Sigmoid colon (tissue), 7 donors: ENCODE data around the gene FXYD1. TPM values are rescaled to one million over a fixed set of nuclear protein-coding genes. Genes with fewer than 3 reads are reported as not detected.

Experiments
- DNase-seq: peaks from one replicate; pipeline ENCODE4 v3.0.0-alpha.2; 2019
- H3K27ac ChIP-seq, 4 donors: fragments of 200-600 bp; sonication (generic); one replicate each; pipeline ENCODE4 v1.5.1; 2016 to 2019; ENCODE audit warnings: mild to moderate bottlenecking in 1 of 4
- H3K27me3 ChIP-seq, 3 donors: fragments of 200-600 bp; sonication (generic); one replicate each; pipeline ENCODE4 v1.5.1; 2019; ENCODE audit warnings: mild to moderate bottlenecking in 1 of 3
- H3K36me3 ChIP-seq, 4 donors: fragments of 200-600 bp; sonication (generic); one replicate each; pipeline ENCODE4 v1.5.1; 2016 to 2019
- H3K4me1 ChIP-seq, 4 donors: fragments of 200-600 bp; sonication (generic); one replicate each; pipeline ENCODE4 v1.5.1; 2017 to 2019
- H3K4me3 ChIP-seq, 4 donors: fragments of 200-600 bp; sonication (generic); one replicate each; pipeline ENCODE4 v1.5.1; 2017 to 2019; ENCODE audit warnings: mild to moderate bottlenecking in 2 of 4, moderate library complexity in 1 of 4
- H3K9me3 ChIP-seq, 4 donors: fragments of 200-600 bp in 3 of 4; sonication (generic) in 3 of 4; one replicate each; pipeline versions ENCODE4 v1.5.1 to v1.6.1; 2013 to 2019
- EP300 ChIP-seq, 4 donors: sonication (generic); formaldehyde crosslinking; IDR thresholded peaks; one replicate each; pipeline ENCODE4 v1.6.1; 2017; ENCODE audit warnings: antibody characterized with exemption in 4 of 4
- POLR2A ChIP-seq, 2 donors: fragments of 450-650 bp; IDR thresholded peaks; one replicate each; pipeline ENCODE4 v1.6.1; 2016; ENCODE audit warnings: antibody characterized with exemption in 2 of 2, mild to moderate bottlenecking in 2 of 2, moderate library complexity in 2 of 2
- POLR2AphosphoS5 ChIP-seq, 4 donors: sonication (generic); formaldehyde crosslinking; IDR thresholded peaks; one replicate each; pipeline ENCODE4 v1.6.1; 2017; ENCODE audit warnings: antibody characterized with exemption in 4 of 4
- WGBS, 2 donors: extraction: QIAGEN DNeasy Blood & Tissue Kit; methylation state at CpG; one replicate each; pipeline ENCODE4 v1.1.7; 2013; 5-methylcytosine and 5-hydroxymethylcytosine counted together
- intact Hi-C: fragments of 100-400 bp; cut with DNase I; formaldehyde crosslinking; loops from one replicate; pipeline ENCODE4 v1.15.1; 2023
- polyA plus RNA-seq, 3 donors: library from polyadenylated mRNA; stranded (reverse); fragments of 200-250 nt; gene quantifications; one replicate each; pipeline ENCODE4 v1.2.3, GENCODE V29; 2013
- total RNA-seq, 4 donors: library from RNA; depleted of rRNA; stranded (reverse); fragments of >200 nt; gene quantifications; one replicate each; pipeline ENCODE4 v1.1.0, GENCODE V29; 2016
- TF ChIP-seq, protein P1 (sequence below), 4 experiments: fragments of 450-650 bp in 3 of 4; fragments of 200-600 bp in 1 of 4; IDR thresholded peaks; one replicate each; pipeline ENCODE4 v1.5.1; 2016 to 2019; ENCODE audit warnings: antibody characterized with exemption in 4 of 4, mild to moderate bottlenecking in 3 of 4, moderate library complexity in 2 of 4
- donor health status: healthy with polysubstance abuse.
- donor health status: Bipolar disorder and iron deficiency.
- donor health status: healthy.

FXYD1 gene
- total and polyA plus RNA-seq, 7 donors, result 6.0 to 107 (median 43.6) TPM

DNA sequence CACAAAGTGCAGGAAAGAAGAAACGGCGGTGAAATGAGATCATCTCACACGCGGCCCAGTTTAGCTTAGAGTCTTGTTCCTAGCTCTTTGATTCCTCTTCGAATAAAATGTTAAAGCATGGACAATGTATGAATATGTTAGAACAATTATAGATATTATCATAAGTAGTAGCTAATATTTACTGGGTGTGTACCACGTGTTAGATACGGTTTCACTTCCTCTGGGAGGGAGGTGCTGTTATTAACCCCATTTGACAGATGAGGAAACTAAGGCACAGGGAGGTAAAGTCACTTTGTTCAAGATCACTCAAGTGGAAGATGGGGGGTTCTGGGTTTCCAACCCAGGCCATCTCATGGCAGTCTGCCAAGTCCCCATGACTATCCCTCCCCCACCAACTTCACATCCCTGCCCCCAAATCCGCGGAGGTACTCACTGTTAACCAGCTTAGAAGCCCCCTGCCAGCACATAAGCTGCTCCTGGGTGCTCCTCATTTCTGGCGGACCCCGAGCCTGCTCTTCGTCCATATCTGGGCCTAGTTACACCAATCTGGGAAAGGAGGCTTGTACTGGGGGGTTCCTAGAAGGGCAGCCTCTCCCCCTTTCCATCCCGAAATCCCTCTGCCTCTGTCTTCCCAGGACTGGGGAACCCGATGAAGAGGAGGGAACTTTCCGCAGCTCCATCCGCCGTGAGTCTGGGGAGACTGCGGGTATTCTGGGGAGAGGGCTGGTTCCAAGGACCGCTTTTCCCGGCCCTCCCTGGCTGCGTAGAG is 3.4 kb downstream of the FXYD1 start:
- Histone ChIP-seq H3K4me1 (peaks cover 0 to 48% (median 37%) of the 10 kb centered on the region in 4 donors), H3K27ac (peak overlapping the region in 1 of 4 donors; percentile 16)
- WGBS, 2 donors, result 13 to 21% methylated on average over 21 of the region's 21 CpGs

DNA sequence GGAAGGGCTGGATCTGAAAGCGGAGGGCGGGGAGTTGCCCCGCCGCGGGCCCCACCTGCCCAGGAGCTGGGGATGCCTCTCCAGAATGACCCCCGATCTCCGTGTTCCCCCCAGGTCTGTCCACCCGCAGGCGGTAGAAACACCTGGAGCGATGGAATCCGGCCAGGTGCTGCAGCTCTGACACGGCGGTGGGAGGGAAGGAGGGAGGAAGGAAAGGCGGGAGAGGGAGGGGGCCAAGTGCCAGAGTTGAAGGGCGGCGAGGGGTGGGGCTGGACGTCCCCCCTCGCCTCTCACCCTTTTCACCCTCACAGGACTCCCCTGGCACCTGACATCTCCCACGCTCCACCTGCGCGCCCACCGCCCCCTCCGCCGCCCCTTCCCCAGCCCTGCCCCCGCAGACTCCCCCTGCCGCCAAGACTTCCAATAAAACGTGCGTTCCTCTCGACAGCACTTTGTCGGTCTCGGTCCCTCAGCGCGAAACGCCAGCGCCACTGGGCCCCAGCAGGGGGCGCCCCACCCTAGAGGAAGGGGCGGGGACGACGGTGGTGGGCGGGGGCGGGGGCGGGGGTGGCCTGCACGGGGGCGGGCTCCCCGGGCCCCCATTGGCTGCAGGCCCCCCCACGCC is 4.1 kb downstream of the FXYD1 start:
- no peaks in the 10 kb centered on the region for H3K9me3 ChIP-seq
- intact Hi-C loops, result loop anchor here (5.0 to 10.0 kb wide), 2 partner anchors 75 to 122 kb away; partner anchors contain the start of gene USF2
- 1 to 6% methylated on average over 45 of the region's 46 CpGs for WGBS, 2 donors
- TF ChIP-seq POLR2A (IDR thresholded peaks at IDR 0.05), result no peak
- TF ChIP-seq, protein P1, sequence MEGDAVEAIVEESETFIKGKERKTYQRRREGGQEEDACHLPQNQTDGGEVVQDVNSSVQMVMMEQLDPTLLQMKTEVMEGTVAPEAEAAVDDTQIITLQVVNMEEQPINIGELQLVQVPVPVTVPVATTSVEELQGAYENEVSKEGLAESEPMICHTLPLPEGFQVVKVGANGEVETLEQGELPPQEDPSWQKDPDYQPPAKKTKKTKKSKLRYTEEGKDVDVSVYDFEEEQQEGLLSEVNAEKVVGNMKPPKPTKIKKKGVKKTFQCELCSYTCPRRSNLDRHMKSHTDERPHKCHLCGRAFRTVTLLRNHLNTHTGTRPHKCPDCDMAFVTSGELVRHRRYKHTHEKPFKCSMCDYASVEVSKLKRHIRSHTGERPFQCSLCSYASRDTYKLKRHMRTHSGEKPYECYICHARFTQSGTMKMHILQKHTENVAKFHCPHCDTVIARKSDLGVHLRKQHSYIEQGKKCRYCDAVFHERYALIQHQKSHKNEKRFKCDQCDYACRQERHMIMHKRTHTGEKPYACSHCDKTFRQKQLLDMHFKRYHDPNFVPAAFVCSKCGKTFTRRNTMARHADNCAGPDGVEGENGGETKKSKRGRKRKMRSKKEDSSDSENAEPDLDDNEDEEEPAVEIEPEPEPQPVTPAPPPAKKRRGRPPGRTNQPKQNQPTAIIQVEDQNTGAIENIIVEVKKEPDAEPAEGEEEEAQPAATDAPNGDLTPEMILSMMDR (IDR thresholded peaks at IDR 0.05), result peak in 1 of 4 experiments; percentile 53
- peak overlapping the region in 1 of 4 donors; percentile 17 for H3K4me3 ChIP-seq
- no peak for DNase-seq
- H3K27ac ChIP-seq, result no peak overlapping the region
- peaks cover 30 to 77% (median 38%) of the 10 kb centered on the region in 3 donors for H3K27me3 ChIP-seq
- H3K36me3 ChIP-seq, result no peaks in the 10 kb centered on the region
- peaks cover 0 to 48% (median 34%) of the 10 kb centered on the region in 4 donors for H3K4me1 ChIP-seq

More for the DNA sequence above, 3.4 kb downstream of the FXYD1 start:
- intact Hi-C loops, result loop anchor here (5.0 to 10.0 kb wide), 2 partner anchors 75 to 123 kb away; partner anchors contain the start of gene USF2
- Histone ChIP-seq H3K9me3 (no peaks in the 10 kb centered on the region), H3K4me3 (peak overlapping the region in 2 of 4 donors; percentile 18 to 22), H3K27me3 (peaks cover 30 to 82% (median 38%) of the 10 kb centered on the region in 3 donors), H3K36me3 (no peaks in the 10 kb centered on the region)
- TF ChIP-seq EP300 (IDR thresholded peaks at IDR 0.05) (no peak), POLR2A (IDR thresholded peaks at IDR 0.05) (no peak), POLR2AphosphoS5 (IDR thresholded peaks at IDR 0.05) (no peak)
- TF ChIP-seq, protein P1 (IDR thresholded peaks at IDR 0.05), result no peak
- DNase-seq, result no peak

DNA sequence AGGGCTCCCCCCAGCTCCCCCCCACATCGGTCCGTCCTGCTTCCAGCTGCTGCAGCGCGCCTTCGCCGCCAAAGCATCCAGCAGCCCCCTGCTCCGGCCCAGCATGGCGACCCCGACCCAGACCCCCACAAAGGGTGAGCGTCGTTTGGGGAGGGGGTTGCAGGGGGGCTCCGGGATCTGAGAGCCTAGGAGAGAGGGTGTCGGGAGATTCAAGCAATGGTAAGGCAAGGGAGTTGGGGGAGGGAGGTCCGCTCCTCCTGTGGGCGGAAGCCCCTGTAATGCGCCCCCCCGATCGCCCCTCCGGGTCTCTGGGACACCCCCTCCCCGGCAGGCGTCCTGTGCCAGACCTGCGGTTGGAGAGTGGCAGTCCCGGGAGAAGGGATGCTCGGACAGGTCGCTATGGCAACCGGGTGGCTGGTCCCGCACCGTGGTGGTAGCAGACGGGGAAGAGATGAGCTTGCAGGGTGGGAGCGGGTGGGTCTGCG is 4.6 kb downstream of the FXYD1 start, which contains the start of gene FXYD7:
Gene FXYD7, plus strand, starts transcription at position 25 of the 485 bp plus-strand sequence. Its CDS starts 79 bp downstream, at position 104.
- H3K4me1 ChIP-seq, result peaks cover 0 to 47% (median 32%) of the 10 kb centered on the region in 4 donors
- no peak for DNase-seq
- H3K36me3 ChIP-seq, result no peaks in the 10 kb centered on the region
- peak within 1 kb of the TSS in 1 of 4 donors; percentile 17 for H3K4me3 ChIP-seq
- WGBS, 2 donors, result 8 to 9% methylated on average over 31 of the region's 31 CpGs
- intact Hi-C loops, result loop anchor here (5.0 to 10.0 kb wide), 2 partner anchors 76 to 122 kb away; partner anchors contain the start of gene USF2
- TF ChIP-seq, protein P1 (IDR thresholded peaks at IDR 0.05), result no peak
- TF ChIP-seq POLR2A (IDR thresholded peaks at IDR 0.05) (no peak), EP300 (IDR thresholded peaks at IDR 0.05) (no peak), POLR2AphosphoS5 (IDR thresholded peaks at IDR 0.05) (no peak)
- no peak within 1 kb of the TSS for H3K27ac ChIP-seq
- H3K9me3 ChIP-seq, result no peaks in the 10 kb centered on the region
- peaks cover 30 to 72% (median 37%) of the 10 kb centered on the region in 3 donors for H3K27me3 ChIP-seq

DNA sequence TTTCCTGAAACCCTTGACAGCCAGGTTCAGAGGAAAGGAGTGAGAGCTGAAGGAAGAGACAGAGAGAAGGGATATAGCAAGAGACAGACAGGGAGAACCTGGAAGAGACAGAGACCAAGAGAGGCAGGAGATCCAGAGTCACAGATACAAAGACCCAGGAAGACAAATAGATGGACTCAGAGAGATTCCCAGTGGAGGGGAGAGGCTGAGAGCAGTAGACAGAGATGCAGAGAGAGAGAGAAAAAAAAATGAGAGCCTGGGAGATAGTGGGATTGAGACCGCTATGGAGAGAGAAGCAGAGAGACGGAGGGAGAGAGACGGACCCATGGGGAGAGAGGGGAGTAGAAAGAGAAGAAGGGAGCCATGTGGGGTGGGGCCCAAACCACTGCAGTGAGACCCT is 5.2 kb downstream of the FXYD1 start:
- WGBS, 2 donors, result 29 to 56% methylated on average over 3 of the region's 3 CpGs
- TF ChIP-seq POLR2AphosphoS5 (IDR thresholded peaks at IDR 0.05), result no peak
- TF ChIP-seq, protein P1 (IDR thresholded peaks at IDR 0.05), result no peak
- no peak for TF ChIP-seq POLR2A (IDR thresholded peaks at IDR 0.05)
- no peak for TF ChIP-seq EP300 (IDR thresholded peaks at IDR 0.05)
- H3K27me3 ChIP-seq, result peaks cover 26 to 70% (median 32%) of the 10 kb centered on the region in 3 donors

More for the DNA sequence above, 5.2 kb downstream of the FXYD1 start:
- Histone ChIP-seq H3K36me3 (no peaks in the 10 kb centered on the region), H3K4me3 (no peak overlapping the region), H3K9me3 (no peaks in the 10 kb centered on the region), H3K27ac (no peak overlapping the region), H3K4me1 (peaks cover 0 to 42% (median 30%) of the 10 kb centered on the region in 4 donors)
- no peak for DNase-seq
- intact Hi-C loops, result loop anchor here (5.0 to 10.0 kb wide), 2 partner anchors 77 to 121 kb away; partner anchors contain the start of gene USF2
